GM23338 (cell line): ENCODE data around the gene HHIP. TPM values are rescaled to one million over a fixed set of nuclear protein-coding genes. Genes with fewer than 3 reads are reported as not detected.
"Not testable (repeated sequence)": the region's sequence is repeated elsewhere in the genome, so short reads cannot be mapped to it uniquely, and the experiment has no call there.

Source experiments
- ATAC-seq: fragments of 200-7000 bp; cut with Tn5 transposase; 3 replicates; pipeline ENCODE4 v1.9.1; 2020
- DNase-seq: peaks from one replicate; pipeline ENCODE4 v3.0.0-alpha.2; 2015; ENCODE audit warnings: low spot score
- H2AFZ ChIP-seq: fragments of 200-600 bp; sonication (generic); 2 replicates; pipeline ENCODE4 v1.8.0; 2016; ENCODE audit warnings: antibody characterized with exemption, mild to moderate bottlenecking, moderate library complexity
- H3F3A ChIP-seq: fragments of 200-600 bp; sonication (generic); replicated peaks from 2 replicates; pipeline ENCODE4 v1.8.0; 2017; ENCODE audit warnings: antibody characterized with exemption, mixed run types, low read depth
- H3K27ac ChIP-seq: fragments of 200-600 bp; sonication (generic); 2 replicates; pipeline ENCODE4 v1.6.1; 2016; ENCODE audit warnings: low read depth
- H3K27me3 ChIP-seq: fragments of 200-600 bp; sonication (generic); 2 replicates; pipeline ENCODE4 v1.8.0; 2016; ENCODE audit warnings: mild to moderate bottlenecking, mixed run types, moderate library complexity; ENCODE audit not compliant: insufficient read depth
- H3K36me3 ChIP-seq: fragments of 200-600 bp; sonication (generic); 2 replicates; pipeline ENCODE4 v1.8.0; 2016; ENCODE audit warnings: mild to moderate bottlenecking; ENCODE audit not compliant: insufficient read depth
- H3K4me1 ChIP-seq: fragments of 200-600 bp; sonication (generic); 2 replicates; pipeline ENCODE4 v1.8.0; 2016; ENCODE audit warnings: mild to moderate bottlenecking, moderate library complexity; ENCODE audit not compliant: insufficient read depth
- H3K4me2 ChIP-seq: fragments of 200-600 bp; sonication (generic); 2 replicates; pipeline ENCODE4 v1.7.1; 2017; ENCODE audit warnings: mixed run types
- H3K4me3 ChIP-seq: fragments of 200-600 bp; sonication (generic); 2 replicates; pipeline ENCODE4 v1.6.1; 2016; ENCODE audit warnings: mixed run types
- H3K79me2 ChIP-seq: fragments of 200-600 bp; sonication (generic); replicated peaks from 2 replicates; pipeline ENCODE4 v1.8.0; 2017; ENCODE audit warnings: mild to moderate bottlenecking; ENCODE audit not compliant: insufficient read depth
- H3K9me2 ChIP-seq: fragments of 200-600 bp; sonication (generic); 2 replicates; pipeline ENCODE4 v1.8.0; 2017; ENCODE audit not compliant: insufficient read depth
- H4K20me1 ChIP-seq: fragments of 200-600 bp; sonication (generic); replicated peaks from 2 replicates; pipeline ENCODE4 v1.8.0; 2017; ENCODE audit warnings: mild to moderate bottlenecking; ENCODE audit not compliant: insufficient read depth
- H3K27ac Mint-ChIP-seq: 2 replicates; pipeline ENCODE4 v1.8.0; 2020; ENCODE audit warnings: inconsistent platforms, mild to moderate bottlenecking, moderate library complexity, mixed read lengths
- H3K27me3 Mint-ChIP-seq: 3 replicates; pipeline ENCODE4 v1.8.0; 2022; ENCODE audit warnings: low read depth, mild to moderate bottlenecking, moderate library complexity, mixed read lengths, inconsistent platforms; ENCODE audit not compliant: insufficient read depth, poor library complexity
- H3K36me3 Mint-ChIP-seq: 3 replicates; pipeline ENCODE4 v1.8.0; 2021; ENCODE audit warnings: low read depth, mild to moderate bottlenecking, inconsistent platforms, moderate library complexity, mixed read lengths
- H3K4me1 Mint-ChIP-seq: 3 replicates; pipeline ENCODE4 v1.8.0; 2020; ENCODE audit warnings: mild to moderate bottlenecking, inconsistent platforms, mixed read lengths
- H3K4me3 Mint-ChIP-seq: 3 replicates; pipeline ENCODE4 v1.8.0; 2021; ENCODE audit warnings: moderate library complexity, mild to moderate bottlenecking, inconsistent platforms, mixed read lengths
- H3K9me3 Mint-ChIP-seq: 3 replicates; pipeline ENCODE4 v1.8.0; 2020; ENCODE audit warnings: moderate library complexity, mild to moderate bottlenecking, inconsistent platforms, mixed read lengths
- CREB1 ChIP-seq: fragments of 250-450 bp; sonication (Bioruptor Pico); IDR thresholded peaks from 2 replicates; pipeline ENCODE4 v1.5.0; 2020; ENCODE audit warnings: low read depth, mild to moderate bottlenecking, moderate library complexity
- ETS1 ChIP-seq: IDR thresholded peaks from 2 replicates; pipeline ENCODE4 v1.6.1; 2016; ENCODE audit warnings: antibody characterized with exemption
- STAT1 ChIP-seq: IDR thresholded peaks from one replicate; pipeline ENCODE4 v1.6.1; 2016; ENCODE audit warnings: antibody characterized with exemption; ENCODE audit not compliant: unreplicated experiment
- ZNF114 ChIP-seq: fragments of 250-450 bp; sonication (Bioruptor Pico); IDR thresholded peaks from 2 replicates; pipeline ENCODE4 v1.5.0; 2020; ENCODE audit warnings: mild to moderate bottlenecking, moderate library complexity
- polyA plus RNA-seq: library from polyadenylated mRNA; unstranded; fragments of >200 nt; fragmentation: Nextera tagmentation; extraction: Ambion mirVana; gene quantifications from 2 replicates; pipeline ENCODE4 v1.2.1, GENCODE V29; 2016
- total RNA-seq: library from RNA; depleted of rRNA; stranded (reverse); fragments of >200 nt; shearing (Covaris generic); gene quantifications from 2 replicates; pipeline ENCODE4 v1.2.3, GENCODE V29; 2014
- TF ChIP-seq, protein P1 (sequence below), 2 experiments: fragments of 200-600 bp in 1 of 2; sonication (generic) in 1 of 2; conservative IDR thresholded peaks; 2 replicates each; pipeline versions ENCODE4 v1.5.1 to v1.6.1; 2016 to 2017; ENCODE audit warnings: antibody characterized with exemption in 2 of 2, low read depth in 2 of 2, mild to moderate bottlenecking in 2 of 2, moderate library complexity in 1 of 2

HHIP gene
- total and polyA plus RNA-seq, 2 experiments from 2014 or later: 2.5 to 4.2 TPM

DNA sequence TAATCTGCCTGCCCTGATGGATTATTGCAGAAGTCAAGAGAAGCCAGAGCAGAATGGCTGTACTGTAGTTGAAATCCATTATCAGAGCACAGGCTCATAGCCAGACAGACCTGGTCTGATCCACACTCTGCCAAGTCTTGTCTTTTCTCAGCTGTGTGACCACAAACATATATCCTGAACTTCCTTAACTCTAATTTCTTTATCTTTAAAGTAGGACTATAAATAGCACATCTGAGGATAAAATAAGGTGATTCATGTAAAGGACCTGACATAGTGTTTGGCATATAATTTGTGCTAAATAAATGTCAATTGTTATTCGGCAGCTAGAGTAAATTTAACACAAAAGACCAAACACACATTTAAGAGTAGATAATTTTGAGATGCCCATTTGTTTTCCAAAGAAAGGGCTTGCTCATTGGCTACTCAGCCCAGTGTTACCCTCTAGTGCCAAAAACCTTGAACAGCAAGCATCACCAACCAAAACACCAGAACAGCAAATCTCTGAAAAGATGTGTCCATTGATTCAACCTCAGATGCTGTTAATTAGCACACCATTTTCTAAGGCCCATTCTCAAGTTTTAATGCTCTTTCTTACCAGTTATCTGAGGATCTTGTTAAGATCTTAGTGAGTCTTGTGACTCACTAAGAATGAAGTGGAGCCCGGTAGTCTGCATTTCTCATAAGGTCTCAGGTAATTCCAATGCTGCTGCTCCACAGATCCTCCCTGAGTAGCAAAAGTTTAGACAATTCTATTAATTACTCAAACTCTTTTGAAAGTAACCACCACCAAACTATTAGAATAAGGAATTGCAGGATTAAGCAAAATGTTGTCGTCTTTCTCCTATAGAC lies 108.8 kb downstream of the HHIP start:
- Mint-ChIP-seq H3K36me3 (no peaks in the 10 kb centered on the region), H3K27ac (no peak overlapping the region), H3K4me3 (no peak overlapping the region), H3K27me3 (peaks cover 1% of the 10 kb centered on the region), H3K9me3 (no peaks in the 10 kb centered on the region; the same call in 2 of the 3 replicates), H3K4me1 (no peaks in the 10 kb centered on the region)
- ATAC-seq (peak; percentile 75), DNase-seq (peak; percentile 62)
- H3K27me3 ChIP-seq: no peaks in the 10 kb centered on the region
- H3K27ac ChIP-seq: no peak overlapping the region
- H3K4me2 ChIP-seq: no peak overlapping the region
- no peaks in the 10 kb centered on the region for H3K9me2 ChIP-seq
- TF ChIP-seq STAT1 (no peak), CREB1 (CRISPR knock-in tag) (no peak), ZNF114 (CRISPR knock-in tag) (no peak)
- TF ChIP-seq, protein P1, sequence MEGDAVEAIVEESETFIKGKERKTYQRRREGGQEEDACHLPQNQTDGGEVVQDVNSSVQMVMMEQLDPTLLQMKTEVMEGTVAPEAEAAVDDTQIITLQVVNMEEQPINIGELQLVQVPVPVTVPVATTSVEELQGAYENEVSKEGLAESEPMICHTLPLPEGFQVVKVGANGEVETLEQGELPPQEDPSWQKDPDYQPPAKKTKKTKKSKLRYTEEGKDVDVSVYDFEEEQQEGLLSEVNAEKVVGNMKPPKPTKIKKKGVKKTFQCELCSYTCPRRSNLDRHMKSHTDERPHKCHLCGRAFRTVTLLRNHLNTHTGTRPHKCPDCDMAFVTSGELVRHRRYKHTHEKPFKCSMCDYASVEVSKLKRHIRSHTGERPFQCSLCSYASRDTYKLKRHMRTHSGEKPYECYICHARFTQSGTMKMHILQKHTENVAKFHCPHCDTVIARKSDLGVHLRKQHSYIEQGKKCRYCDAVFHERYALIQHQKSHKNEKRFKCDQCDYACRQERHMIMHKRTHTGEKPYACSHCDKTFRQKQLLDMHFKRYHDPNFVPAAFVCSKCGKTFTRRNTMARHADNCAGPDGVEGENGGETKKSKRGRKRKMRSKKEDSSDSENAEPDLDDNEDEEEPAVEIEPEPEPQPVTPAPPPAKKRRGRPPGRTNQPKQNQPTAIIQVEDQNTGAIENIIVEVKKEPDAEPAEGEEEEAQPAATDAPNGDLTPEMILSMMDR (conservative IDR thresholded peaks at IDR 0.05; ENCODE audit: low read depth in 2 of 2): peak; percentile 74 to 84
- H3K4me1 ChIP-seq: no peaks in the 10 kb centered on the region
- H3K36me3 ChIP-seq: no peaks in the 10 kb centered on the region
- H4K20me1 ChIP-seq: no peaks in the 10 kb centered on the region
- H3K79me2 ChIP-seq: no peaks in the 10 kb centered on the region
- H2AFZ ChIP-seq: no peak overlapping the region
- no peak overlapping the region for H3K4me3 ChIP-seq
- H3F3A ChIP-seq: no peaks in the 10 kb centered on the region

- no peaks in the 10 kb centered on the region for H3K36me3 ChIP-seq
- H4K20me1 ChIP-seq: no peaks in the 10 kb centered on the region
- Mint-ChIP-seq H3K27ac (peak overlapping the region; percentile 53), H3K4me3 (no peak overlapping the region), H3K9me3 (no peaks in the 10 kb centered on the region; the same call in 1 of the 3 replicates), H3K4me1 (no peaks in the 10 kb centered on the region), H3K27me3 (peaks cover 2% of the 10 kb centered on the region), H3K36me3 (no peaks in the 10 kb centered on the region)
- 0 out of 2 replicates have a peak, but pooled peaks cover 4% of the 10 kb centered on the region for H3K9me2 ChIP-seq
- DNase-seq (no peak), ATAC-seq (no peak)
- H3K27me3 ChIP-seq: no peaks in the 10 kb centered on the region
- no peak overlapping the region for H3K27ac ChIP-seq
- no peaks in the 10 kb centered on the region for H3K4me1 ChIP-seq
- no peaks in the 10 kb centered on the region for H3F3A ChIP-seq
- TF ChIP-seq ETS1: no peak
- H3K4me2 ChIP-seq: no peak overlapping the region
- H3K4me3 ChIP-seq: no peak overlapping the region
- H3K79me2 ChIP-seq: no peaks in the 10 kb centered on the region
- no peak overlapping the region for H2AFZ ChIP-seq
Measured at GRCh38 chr4:144757969-144758368, 112.0 kb downstream of the HHIP start.

DNA sequence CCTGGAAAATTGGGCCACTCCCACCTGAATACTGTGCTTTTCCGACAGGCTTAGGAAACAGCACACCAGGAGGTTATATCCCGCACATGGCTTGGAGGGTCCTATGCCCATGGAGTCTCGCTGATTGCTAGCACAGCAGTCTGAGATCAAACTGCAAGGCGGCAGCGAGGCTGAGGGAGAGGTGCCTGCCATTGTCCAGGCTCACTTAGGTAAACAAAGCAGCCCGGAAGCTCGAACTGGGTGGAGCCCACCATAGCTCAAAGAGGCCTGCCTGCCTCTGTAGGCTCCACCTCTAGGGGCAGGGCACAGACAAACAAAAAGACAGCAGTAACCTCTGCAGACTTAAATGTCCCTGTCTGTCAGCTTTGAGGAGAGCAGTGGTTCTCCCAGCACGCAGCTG lies 122.9 kb downstream of the HHIP start:
- H3K36me3 ChIP-seq, H3K9me2 ChIP-seq, H3K27ac ChIP-seq, H3K4me3 ChIP-seq, H3K79me2 ChIP-seq, H3K4me2 ChIP-seq, H3F3A ChIP-seq, H4K20me1 ChIP-seq, H3K4me3 Mint-ChIP-seq, H3K4me1 ChIP-seq, H3K4me1 Mint-ChIP-seq, DNase-seq, H2AFZ ChIP-seq, H3K27me3 ChIP-seq, H3K27me3 Mint-ChIP-seq, ATAC-seq: not testable (repeated sequence)
- Mint-ChIP-seq H3K9me3 (peaks cover 26% of the 10 kb centered on the region), H3K27ac (peak overlapping the region; percentile 48; the same call in 1 of the 2 replicates), H3K36me3 (peaks cover 11% of the 10 kb centered on the region)
